GM19025 (cell line): ENCODE data around the gene NPC1.
"Not testable (repeated sequence)": the region's sequence is repeated elsewhere in the genome, so short reads cannot be mapped to it uniquely, and the experiment has no call there.

Experiments
- ATAC-seq: cut with Tn5 transposase; IDR thresholded peaks from one replicate; pipeline ENCODE4 v1.9.1; 2021; ENCODE audit warnings: mild to moderate bottlenecking, low read depth, moderate library complexity; ENCODE audit not compliant: unreplicated experiment

The NPC1 gene

GRCh38 chr18:23528580-23529472 is 57.5 kb downstream of the NPC1 start:
- no peak for ATAC-seq

GRCh38 chr18:23526501-23527063 is 59.7 kb downstream of the NPC1 start:
- ATAC-seq: no peak

GRCh38 chr18:23524213-23524707 is 62.0 kb downstream of the NPC1 start:
- no peak for ATAC-seq

- ATAC-seq: no peak
Measured at GRCh38 chr18:23523429-23524212, 62.7 kb downstream of the NPC1 start.

GRCh38 chr18:23521907-23522306 is 64.4 kb downstream of the NPC1 start:
- ATAC-seq: no peak

- no peak for ATAC-seq
Measured at GRCh38 chr18:23521271-23521670, 65.0 kb downstream of the NPC1 start.

- ATAC-seq: no peak
Measured at GRCh38 chr18:23519734-23520133, 66.6 kb downstream of the NPC1 start.

DNA sequence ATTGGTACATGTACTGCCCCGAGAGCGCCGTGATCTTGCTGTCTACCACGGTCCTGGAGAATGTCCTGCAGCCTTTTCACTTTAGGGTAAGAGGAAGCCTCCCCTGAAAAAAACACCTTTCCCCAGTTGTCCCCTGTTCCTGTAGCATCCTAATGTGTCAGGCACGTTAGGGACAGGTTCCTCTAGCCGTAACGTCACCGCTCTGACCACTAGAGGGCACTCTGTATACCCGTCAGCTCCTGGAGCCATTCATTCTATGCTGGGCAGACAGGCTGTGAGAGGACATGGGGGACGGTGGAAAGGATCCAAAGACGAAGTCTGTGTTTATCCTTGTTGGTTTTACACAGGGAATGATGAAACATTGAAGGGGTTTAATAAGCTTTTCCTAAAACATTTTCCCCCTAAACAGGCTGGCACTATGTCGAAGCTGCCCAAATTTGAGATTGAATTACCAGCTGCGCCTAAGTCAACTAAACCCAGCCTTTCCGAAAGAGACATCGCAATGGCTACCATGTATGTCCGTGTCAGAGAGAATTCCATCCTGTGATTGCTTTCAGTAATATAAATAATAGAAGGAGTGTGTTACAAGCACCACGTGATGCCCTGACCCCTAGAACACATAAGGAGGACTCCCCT is 70.3 kb downstream of the NPC1 start:
- ATAC-seq: peak; percentile 86

DNA sequence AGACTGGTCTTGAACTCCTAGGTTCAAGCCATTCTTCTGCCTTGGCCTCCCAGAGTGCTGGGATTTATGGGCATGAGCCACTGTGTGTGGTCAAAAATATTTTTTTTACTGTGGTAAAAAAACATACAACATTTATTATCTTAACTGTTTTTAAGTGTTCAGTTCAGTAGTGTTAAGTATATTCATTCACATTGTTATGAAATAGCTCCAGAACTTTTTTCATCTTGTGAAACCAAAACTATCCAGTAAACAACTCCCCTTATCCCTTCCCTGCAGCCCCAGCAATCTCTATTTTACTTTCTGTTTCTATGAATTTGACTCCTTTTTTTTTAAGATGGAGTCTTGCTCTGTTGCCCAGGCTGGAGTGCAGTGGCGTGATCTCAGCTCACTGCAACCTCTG is 73.7 kb downstream of the NPC1 start:
- no peak for ATAC-seq

- not testable (repeated sequence) for ATAC-seq
Measured at GRCh38 chr18:23512216-23512615, 74.1 kb downstream of the NPC1 start.

- not testable (repeated sequence) for ATAC-seq
Measured at GRCh38 chr18:23510923-23511322, 75.4 kb downstream of the NPC1 start.

DNA sequence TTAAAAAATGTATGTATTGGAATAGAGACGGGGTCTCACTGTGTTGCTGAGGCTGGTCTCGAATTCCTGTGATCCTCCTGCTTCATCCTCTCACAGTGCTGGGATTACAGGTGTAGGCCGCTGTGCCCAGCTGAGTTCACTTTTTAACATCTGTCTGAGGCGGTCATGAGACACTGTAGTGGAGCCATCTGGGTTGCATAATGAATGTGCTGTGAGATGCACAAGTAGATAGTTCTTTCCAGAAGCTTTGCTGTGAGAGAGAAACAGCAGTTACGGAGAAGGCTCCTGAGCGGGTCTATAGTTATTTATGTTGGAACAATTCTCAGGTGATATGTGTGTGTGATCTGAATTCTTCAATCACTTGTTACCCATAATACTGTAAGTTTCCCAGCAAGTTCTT is 79.9 kb downstream of the NPC1 start:
- ATAC-seq: no peak

GRCh38 chr18:23504720-23505119 is 81.6 kb downstream of the NPC1 start:
- ATAC-seq: peak; percentile 42

GRCh38 chr18:23503963-23504344 is 82.4 kb downstream of the NPC1 start:
- ATAC-seq: no peak

GRCh38 chr18:23503038-23503962 is 83.0 kb downstream of the NPC1 start, which contains the start of gene RMC1:
Gene RMC1, plus strand, starts transcription at chr18:23503511. Its CDS starts 108 bp downstream, at chr18:23503619.
- peak; percentile 79 for ATAC-seq

GRCh38 chr18:23502516-23503037 is 83.7 kb downstream of the NPC1 start:
- no peak for ATAC-seq

DNA sequence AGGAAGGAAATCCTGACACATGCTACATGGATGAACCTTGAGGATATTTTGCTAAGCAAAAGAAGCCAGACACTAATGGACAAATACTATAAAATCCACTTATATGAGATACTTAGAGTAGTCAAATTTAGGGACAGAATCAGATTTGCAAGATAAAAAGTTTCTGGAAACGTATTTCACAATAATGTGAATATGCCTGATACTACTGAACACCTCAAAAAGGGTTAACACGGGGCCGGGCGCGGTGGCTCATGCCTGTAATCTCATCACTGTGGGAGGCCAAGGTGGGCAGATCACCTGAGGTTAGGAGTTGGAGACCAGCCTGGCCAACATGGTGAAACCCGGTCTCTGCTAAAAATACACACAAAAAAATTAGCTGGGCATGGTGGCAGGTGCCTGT is 84.7 kb downstream of the NPC1 start:
- no peak for ATAC-seq

- ATAC-seq: no peak
Measured at GRCh38 chr18:23499291-23499781, 87.0 kb downstream of the NPC1 start.

DNA sequence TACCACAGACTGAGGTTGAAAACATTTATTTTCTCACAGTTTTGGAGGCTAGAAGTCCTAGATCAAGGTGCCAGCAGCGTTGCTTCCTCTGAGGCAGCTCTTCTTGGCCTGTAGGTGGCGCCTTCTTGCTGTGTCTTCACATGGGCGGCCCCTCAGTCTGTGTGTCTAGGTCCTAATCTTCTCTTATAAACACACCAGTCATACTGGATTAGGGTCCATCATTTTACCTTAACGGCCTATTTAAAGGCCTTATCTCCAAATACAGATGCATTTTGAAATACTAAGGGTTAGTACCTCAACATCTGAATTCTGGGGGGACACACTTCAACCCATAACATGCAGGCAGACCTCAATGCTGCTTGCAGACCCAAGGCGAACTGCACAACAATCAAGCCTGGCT is 87.4 kb downstream of the NPC1 start:
- no peak for ATAC-seq
